Loucy (cell line): ENCODE results near the gene RBMS3.

Experiments used
- CTCF ChIP-seq: fragments of 200-600 bp; sonication (generic); conservative IDR thresholded peaks from 2 replicates; pipeline ENCODE4 v1.5.1; 2014; ENCODE audit warnings: mild to moderate bottlenecking, antibody characterized with exemption, low read length
- EZH2phosphoT487 ChIP-seq: fragments of 200-600 bp; IDR thresholded peaks from 2 replicates; pipeline ENCODE4 v1.6.1; 2018; ENCODE audit warnings: antibody characterized with exemption, mild to moderate bottlenecking, moderate library complexity, borderline replicate concordance

DNA sequence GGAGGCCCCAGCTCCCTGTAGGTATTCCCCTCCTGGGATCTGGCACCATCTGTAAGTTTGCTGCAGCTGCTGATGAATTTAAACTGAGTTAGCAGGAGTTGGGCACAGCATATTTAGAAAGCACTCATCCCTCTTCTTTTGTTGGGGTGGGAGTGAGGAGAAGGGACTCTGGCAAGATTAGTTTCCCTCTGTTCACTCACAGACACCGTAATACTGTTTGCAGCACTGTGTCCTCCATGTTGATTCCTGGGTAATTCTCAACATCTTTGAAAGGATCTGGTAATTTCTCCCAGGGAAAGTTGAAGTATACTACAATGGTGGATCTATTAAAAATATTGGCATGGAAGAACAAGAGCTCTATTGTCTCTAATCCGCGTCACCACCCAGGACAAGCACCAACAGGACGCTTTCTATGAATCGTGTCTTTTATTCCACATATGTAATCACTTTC lies 173.3 kb downstream of the RBMS3 start:
- TF ChIP-seq CTCF = no peak
- no peak for TF ChIP-seq EZH2phosphoT487
